Activated CD8-positive, alpha-beta memory T cell treated with anti-CD3 and anti-CD28 coated beads for 36 hours (primary cell): ENCODE results near the gene NEK8. TPM values are rescaled to one million over a fixed set of nuclear protein-coding genes. Genes with fewer than 3 reads are reported as not detected.

Experiments used
- CTCF ChIA-PET: fragments of 350-600 bp; sonication (Branson Sonifier 250); formaldehyde crosslinking; loops from one replicate; lab custom pipeline; 2021; ENCODE audit warnings: antibody characterized with exemption; lab: Charles Lee
- POLR2A ChIA-PET: fragments of 350-600 bp; sonication (Branson Sonifier 250); formaldehyde crosslinking; loops from one replicate; lab custom pipeline; 2021; ENCODE audit warnings: antibody characterized with exemption; lab: Charles Lee
- total RNA-seq, 2 experiments: library from RNA; stranded (reverse); gene quantifications; one replicate each; pipeline ENCODE4 v1.2.3, GENCODE V29; 2021

NEK8 gene
- total RNA-seq, 2 experiments from 2014 or later: 6.0 to 6.8 TPM

DNA sequence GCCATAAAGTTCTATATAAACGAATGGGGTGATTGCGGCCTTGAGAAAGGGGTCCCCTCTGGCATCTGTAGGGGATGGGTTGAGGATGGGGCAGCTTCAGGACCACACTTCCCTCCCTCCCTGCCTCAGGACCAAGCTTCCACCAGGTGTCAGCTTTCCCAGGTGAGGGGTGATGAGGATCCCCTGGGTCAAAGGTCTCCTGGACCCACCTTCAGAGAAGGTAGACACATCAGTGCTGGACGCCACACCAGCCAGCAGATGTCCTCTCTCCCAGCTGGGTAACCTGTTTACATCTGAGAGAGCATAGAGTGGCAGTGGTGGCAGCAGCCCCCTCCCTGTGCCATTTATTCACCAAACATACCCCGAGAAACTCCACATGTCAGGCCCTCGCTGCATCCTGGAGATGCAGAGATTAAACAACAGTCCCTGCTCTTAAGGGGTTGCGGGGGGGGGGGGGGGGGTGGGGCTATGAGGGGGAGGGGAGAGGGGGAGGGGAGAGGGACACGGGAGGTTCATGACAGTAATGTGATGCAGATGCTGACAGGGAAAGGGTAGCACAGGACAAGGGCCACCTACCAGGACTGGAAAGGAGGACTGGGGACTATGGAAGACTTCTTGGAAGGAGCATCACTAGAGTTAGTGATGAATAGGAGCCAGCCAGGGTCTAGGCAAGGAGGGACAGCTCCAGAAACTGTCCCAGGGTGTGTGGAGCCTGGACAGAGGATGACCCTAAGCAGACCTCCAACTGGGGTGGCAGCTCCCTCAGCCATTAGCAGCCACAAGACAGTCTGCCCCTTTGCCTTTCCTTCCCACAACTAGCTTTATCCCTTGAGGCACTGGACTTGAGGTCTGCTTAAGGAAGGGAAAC, 21.9 kb upstream of the NEK8 start:
- ChIA-PET POLR2A (no interaction called here), CTCF (no interaction called here)

DNA sequence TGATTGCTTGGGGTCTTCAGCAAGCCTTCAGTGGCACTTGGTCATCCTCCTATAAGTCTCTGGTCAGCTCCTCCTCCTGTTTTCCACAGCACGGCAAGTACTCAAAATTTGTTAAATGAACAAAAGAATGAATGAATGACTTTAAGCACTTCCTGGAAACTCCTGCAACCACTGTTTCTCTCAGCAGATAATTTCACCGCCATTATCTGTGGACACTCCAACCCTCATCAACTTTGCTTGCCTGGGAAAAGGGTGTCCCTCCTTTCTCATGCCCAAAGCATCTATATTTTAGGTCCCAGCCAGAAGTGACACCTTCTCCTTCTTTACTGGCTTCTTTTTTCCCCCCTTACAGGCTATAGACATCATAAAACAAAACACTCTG, 21.3 kb upstream of the NEK8 start:
- ChIA-PET CTCF (no interaction called here), POLR2A (no interaction called here)

DNA sequence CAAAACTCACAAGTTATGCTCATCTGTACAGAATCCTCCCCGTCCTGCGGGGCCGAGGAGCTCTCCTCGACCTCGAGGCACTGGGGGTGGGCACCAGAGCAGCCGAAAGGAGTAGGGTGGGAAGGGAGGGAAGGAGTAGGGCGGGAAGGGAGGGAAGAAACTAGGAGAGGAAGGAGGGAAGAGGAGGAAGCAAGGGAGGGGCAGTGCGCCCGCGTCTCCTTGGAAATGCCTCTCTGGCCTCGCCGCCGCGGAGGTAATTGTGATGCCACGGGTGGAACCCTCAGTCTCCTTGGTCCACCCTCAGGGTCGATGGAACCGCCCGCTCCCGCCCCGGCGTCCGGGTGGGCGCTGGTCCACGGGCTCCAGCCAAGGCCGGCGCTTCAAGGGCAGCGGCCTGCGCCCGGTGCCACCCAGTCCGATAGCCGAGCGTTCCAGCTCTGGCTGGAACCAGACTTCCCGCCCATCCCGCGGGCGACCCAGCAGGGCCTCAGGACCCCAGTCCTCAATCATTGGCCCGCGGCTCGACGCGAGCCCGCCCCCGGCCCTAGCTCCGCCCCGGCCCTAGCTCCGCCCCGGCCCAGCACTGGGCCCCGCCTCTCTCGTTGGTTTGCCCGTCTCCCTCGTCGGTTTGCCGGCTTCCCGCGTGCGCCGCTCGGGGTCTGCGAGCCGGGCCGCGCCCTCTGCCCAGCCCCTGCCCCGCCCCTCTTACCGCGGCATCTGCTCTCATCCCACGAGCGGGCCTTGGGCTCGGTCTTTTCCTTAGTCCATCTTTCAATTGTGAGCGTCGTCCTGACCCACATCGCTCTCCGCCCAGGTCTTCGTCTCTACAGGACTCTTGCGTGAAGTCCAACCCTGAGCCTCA, 17.5 kb upstream of the NEK8 start:
- ChIA-PET POLR2A (interaction anchor here (0.5 to 2.2 kb wide), 11 partner anchors 10 to 241 kb away, joined by 3 to 43 read pairs (median 5); partner anchors contain the start of genes BLTP2, RPL23A, SDF2 and SUPT6H), CTCF (interaction anchor here (1.0 to 1.9 kb wide), 5 partner anchors 9 to 67 kb away, joined by 3 to 8 read pairs (median 3); partner anchors contain the start of genes NEK8, RPL23A and TLCD1)

DNA sequence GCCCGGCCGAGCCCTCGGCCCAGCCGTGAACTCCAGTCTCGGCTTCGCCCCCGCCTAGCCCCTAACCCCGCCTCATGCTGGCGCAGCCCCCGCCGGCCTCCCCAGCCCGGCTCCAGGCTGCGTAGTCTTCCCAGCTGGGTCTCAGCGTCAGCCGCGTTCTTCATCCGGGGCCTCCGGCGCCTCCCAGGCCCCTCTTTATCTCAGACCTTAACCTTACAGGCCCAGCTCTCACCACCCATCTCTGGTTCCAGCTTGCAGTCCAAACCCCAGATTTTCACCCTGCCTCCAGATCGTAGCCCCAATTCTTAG, 16.9 kb upstream of the NEK8 start, which contains the start of gene PROCA1:
TSS of gene PROCA1 (minus strand) at position 166 of the 309 bp plus-strand sequence. CDS start 228 bp downstream, outside the sequence.
- ChIA-PET CTCF (interaction anchor here (1.0 to 1.9 kb wide), 5 partner anchors 8 to 68 kb away, joined by 3 to 8 read pairs (median 3); partner anchors contain the start of genes NEK8, RPL23A and TLCD1), POLR2A (interaction anchor here (0.5 to 2.2 kb wide), 11 partner anchors 9 to 240 kb away, joined by 3 to 43 read pairs (median 5); partner anchors contain the start of genes BLTP2, RPL23A, SDF2 and SUPT6H)

DNA sequence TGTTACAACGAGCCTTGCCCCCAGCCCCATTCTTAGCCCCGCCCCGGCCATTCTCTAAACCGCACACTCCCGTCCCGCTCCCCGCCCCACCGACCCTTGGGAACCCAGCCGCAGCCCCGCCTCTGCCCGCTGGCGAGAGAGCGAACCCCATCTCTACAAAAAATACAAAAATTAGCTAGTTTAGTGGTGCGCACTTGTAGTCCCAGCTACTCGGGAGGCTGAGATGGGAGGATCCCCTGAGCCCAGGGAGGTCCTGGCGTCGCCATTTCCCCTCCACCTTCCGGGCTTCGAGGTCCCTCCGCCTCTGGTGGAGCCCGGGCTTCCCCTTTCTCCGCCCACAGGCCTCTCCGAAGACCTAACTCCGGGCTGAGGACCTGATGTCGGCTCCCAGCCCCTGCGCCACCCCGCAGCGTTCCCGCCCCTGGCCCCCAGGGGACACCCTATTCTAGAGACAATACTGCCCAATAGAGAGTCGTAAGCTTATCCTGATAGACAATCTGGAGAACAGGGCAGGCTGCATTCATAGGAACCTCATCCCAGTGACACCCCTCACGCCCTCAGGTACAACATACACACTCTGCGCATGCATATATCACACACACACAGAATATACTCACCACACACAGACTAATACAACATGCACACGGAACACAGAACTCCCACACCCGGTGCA, 16.4 kb upstream of the NEK8 start:
- POLR2A ChIA-PET: interaction anchor here (0.6 to 2.2 kb wide), 5 partner anchors 9 to 130 kb away, joined by 3 to 43 read pairs (median 3); partner anchors contain the start of genes RPL23A, SDF2, SUPT6H and TLCD1
- CTCF ChIA-PET: interaction anchor here (1.0 to 1.9 kb wide), 3 partner anchors 8 to 68 kb away, joined by 3 to 8 read pairs (median 7); partner anchors contain the start of genes RPL23A and TLCD1

DNA sequence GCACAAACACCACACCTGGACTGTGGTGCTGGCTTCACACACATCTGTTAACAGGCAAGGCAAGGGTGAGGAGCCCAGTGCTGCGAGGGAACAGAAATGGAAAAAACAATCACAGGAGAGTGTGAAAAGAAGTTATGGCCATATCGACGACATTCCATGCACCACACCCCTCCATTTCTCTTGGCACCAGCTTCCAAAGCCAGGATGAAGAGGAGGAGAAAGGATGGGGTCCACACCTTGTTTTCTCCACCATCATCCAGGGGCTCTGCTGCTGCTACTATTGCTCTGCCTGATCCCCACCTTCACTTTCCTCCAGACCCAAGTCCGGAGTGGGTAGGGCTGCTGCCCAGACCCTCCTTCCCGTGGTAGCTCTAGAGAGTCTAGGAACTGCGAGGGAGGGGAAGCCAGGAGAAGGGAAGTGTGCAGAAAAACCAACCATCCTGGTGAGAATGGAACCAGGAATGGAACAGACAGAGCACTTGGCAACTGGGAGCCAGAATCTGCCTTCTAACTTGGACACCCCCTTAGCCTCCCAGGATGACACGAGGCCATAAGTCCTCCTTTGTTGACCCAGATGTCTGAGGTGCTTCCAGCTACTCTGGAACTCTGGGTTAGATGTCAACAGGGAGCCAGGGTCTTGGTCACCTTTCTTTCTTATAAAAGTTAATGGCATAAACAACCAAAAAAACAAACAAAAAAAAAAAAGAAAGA, 15.7 kb upstream of the NEK8 start:
- CTCF ChIA-PET: interaction anchor here (1.1 kb wide), 1 partner anchor 15 kb away, joined by 3 read pairs; no protein-coding TSS in a partner anchor
- POLR2A ChIA-PET: interaction anchor here (0.6 to 2.2 kb wide), 3 partner anchors 8 to 51 kb away, joined by 3 to 43 read pairs (median 3); partner anchors contain the start of genes RPL23A, SDF2 and SUPT6H

DNA sequence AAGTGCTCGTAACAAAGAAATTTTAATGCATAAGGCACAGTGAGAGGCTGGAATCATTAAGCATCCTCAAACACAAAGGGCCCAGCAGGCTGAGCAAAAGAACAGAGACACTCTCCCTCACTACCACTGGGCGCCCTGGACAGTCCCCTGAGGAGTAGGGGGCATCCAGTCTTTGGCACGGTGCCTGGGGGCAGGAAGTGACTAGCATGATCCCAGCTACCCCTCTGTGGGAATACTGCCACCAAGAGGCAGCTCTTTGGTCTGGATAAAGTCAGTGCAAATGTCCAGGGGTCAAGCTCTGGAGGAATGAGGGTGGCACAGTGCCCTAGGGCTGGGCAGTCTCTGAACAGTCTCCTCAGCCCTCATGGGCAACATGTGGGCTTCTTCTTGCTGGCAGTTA, 14.3 kb upstream of the NEK8 start:
- ChIA-PET CTCF (no interaction called here), POLR2A (no interaction called here)

DNA sequence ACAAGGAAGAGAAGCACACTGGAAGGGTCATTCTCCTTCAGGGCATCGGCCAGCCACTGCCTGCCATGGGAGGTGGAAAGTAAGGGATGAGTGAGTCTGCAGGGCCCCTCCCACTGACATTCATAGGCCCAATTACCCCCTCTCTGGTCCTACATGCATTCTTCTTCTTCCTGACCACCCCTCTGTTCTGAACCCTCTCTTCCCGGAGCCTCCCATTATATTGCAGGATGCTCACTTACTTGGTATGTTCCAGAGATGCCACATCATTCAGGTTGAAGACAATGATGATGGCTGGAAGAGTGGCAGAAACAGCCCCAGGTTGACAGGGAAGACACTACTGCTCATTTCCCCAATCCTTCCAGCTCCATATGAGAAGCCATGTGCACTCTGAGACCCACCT, 13.4 kb upstream of the NEK8 start:
- ChIA-PET CTCF (interaction anchor here (2.2 kb wide), 1 partner anchor 12 kb away, joined by 10 read pairs; no protein-coding TSS in a partner anchor), POLR2A (no interaction called here)

DNA sequence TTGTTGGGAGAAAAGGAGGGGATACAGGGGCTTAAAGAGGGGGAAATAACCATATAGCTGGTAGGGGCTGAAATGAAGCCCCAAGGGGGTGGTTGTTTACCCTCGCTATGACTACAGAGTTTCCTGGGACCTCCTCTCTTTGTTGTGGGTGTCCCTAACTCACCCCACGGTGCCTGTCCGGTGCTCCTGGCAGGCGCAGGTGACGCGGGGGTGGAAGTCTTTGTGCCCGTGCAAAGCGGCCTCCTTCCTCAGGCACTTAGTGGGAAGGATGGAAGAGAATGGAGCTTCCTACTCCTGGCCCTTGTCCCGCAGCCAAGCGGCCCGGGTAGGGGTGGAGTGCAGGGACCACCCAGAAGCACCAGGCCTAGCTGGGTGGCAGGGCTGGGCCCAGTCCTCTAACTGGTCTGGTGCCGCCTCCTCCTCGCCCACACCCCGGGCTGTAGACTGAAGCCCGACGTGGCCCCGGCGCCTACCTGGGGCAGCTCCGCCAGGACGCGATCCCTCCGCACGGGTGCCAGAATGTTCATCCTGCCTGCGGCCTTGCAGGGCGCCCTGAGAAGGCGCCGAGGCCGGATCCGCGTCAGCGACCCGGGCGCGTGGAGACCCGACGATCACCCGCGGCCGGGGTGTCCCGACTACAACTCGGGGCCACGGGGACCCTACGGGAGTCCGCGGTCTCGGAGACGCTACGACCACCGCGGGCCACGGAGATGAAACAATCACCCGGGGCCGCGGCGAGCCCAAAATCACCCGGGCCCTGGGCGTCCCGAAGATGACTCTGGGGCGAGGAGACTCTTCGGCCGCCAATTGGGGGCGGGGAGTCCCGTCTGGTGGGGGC, 11.6 kb upstream of the NEK8 start:
- CTCF ChIA-PET: interaction anchor here (0.5 to 2.2 kb wide), 2 partner anchors 10 to 1053 kb away, joined by 3 to 10 read pairs; no protein-coding TSS in a partner anchor
- POLR2A ChIA-PET: no interaction called here

DNA sequence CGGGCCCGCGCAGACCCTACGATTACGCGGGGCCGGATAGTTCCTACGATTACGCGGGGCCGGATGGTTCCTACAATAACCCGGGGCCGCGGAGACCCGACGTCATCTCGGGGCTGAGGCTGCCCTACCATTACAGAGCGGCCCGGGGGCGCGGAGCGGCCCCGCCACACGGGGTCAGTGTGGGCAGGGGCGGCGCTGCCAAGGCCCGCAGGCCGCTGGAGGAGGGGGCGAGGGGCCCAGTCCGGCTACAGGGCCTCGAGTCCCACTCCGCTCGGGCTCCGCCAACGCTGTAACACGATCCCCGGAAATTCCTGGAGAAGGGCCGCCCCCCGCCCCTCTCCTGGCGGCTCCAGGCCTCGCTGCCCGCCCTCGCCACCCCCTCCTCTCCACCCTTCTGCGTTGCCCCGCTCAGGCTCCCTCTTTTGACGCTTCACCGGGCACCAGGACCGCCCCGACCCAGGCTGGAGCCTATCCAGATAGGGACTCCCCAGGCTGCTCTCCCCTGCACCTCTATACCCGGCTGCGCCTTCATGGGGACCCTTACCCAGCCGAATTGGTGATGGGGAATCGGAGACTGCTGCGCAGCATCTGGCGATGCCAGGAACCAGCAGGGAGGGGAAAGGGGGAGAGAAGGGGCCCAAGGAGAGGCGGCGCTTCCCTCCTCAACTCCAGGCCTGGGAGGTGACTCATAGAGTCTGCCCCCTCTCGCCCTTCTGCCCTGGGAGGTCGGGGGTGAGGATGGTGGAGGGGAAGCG, 10.8 kb upstream of the NEK8 start, which contains the start of gene RAB34:
TSS of gene RAB34 (minus strand) at position 291 of the 755 bp plus-strand sequence. CDS start 602 bp downstream, outside the sequence.
- POLR2A ChIA-PET: no interaction called here
- CTCF ChIA-PET: no interaction called here

DNA sequence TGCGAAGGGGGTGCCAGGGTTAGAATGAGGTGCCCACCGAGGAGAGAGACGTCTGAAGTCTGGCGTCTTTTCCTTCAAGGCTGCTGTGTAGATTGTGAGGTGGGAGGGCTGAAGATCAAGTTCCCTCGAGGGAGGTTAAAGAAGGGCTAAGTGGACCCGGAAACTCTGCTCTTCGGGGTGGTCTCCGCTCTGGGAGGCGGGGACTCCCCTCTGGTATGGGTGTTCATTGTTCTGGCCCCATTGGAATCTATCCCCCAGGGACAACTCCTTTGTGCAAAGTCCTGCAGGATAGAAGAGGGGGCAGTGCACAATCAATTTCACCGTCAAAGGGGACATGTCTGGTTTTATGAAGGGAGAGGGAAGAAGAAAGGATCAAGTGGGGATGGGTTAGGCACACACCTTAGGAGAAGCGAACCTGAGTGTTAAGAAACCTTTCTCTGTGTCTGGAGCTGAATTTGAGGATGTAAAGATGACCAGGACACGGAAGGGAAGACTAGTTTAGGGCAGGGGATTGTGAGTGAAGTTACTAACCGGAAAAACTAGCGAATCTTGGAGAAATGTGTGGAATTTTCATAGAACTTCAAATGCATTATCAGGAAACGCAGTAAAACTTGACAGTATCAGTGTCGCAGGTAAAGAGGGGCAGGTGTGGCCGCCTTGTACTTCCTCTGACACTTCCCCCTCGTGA, 10.1 kb upstream of the NEK8 start:
- ChIA-PET POLR2A (no interaction called here), CTCF (interaction anchor here (1.0 to 1.5 kb wide), 2 partner anchors 10 to 231 kb away, joined by 3 to 8 read pairs; partner anchors contain the start of gene NEK8)

DNA sequence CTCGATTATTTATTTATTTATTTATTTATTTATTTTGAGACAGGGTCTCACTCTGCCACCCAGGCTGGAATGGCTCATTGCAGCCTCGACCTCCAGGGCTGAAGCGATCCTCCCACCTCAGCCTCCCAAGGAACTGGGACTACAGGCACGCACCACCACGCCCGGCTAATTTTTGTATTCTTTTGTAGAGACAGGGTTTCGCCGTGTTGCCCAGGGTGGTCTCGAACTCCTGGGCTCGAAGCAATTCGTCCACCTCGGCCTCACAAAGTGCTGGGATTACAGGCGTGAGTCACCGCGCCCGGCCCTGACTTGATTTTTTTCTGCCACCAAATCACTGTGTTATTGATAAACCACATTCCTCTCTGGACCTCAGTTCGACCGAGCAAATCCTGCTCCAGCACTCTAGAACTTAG, 9.6 kb upstream of the NEK8 start:
- ChIA-PET POLR2A (interaction anchor here (0.5 to 4.2 kb wide), 10 partner anchors 7 to 422 kb away, joined by 3 to 43 read pairs (median 8); partner anchors contain the start of genes NEK8, PHF12, PROCA1 and SDF2), CTCF (interaction anchor here (0.8 to 1.5 kb wide), 4 partner anchors 8 to 230 kb away, joined by 3 to 8 read pairs (median 6); partner anchors contain the start of genes NEK8 and PROCA1)

DNA sequence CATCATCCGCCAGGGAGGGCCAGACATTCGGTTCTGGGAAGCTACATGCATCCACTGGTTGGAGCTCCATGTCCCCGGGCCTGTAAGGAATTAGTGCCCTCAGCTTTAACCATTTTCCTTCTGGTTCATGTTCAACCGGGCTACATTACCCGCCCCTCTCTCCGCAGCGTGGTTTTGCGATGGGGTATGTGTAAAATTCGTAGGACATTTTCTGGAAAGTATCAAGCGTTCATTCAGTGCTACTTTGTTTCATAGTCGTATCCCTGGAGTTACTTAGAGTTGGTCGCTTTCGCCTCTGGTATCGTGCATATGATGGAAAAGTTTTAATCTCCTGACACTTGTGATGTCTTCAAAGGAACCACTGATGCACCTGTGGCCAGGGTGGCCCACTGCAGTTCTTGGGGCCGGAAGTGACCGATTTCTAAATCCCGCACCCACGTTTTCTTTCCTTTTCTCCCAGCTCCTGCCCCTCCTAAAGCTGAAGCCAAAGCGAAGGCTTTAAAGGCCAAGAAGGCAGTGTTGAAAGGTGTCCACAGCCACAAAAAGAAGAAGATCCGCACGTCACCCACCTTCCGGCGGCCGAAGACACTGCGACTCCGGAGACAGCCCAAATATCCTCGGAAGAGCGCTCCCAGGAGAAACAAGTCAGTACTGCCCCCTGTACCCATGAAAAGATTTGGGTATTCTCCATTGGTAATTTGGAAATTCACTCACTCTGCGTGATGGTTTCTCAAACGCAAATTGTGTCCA, 8.2 kb upstream of the NEK8 start:
- ChIA-PET CTCF (interaction anchor here (0.6 to 1.7 kb wide), 6 partner anchors 8 to 103 kb away, joined by 3 to 8 read pairs (median 3); partner anchors contain the start of genes BLTP2, NEK8 and PROCA1), POLR2A (interaction anchor here (0.8 to 4.2 kb wide), 11 partner anchors 8 to 420 kb away, joined by 3 to 43 read pairs (median 8); partner anchors contain the start of genes NEK8, PHF12, PIGS and POLDIP2)

DNA sequence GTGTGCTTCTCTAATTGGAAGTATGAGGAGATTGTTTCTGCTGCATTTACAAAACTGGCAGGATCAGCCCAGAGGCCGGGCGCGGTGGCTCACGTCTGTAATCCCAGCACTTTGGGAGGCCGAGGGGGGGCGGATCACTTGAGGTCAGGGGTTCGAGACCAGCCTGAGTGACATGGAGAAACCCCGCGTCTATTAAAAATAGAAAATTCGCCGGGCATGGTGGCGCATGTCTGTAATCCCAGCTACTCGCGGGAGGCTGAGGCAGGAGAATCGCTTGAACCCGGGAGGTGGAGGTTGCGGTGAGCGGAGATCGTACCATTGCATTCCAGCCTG, 7.6 kb upstream of the NEK8 start:
- CTCF ChIA-PET: interaction anchor here (1.0 to 1.7 kb wide), 3 partner anchors 11 to 427 kb away, joined by 3 read pairs; partner anchors contain the start of gene BLTP2
- POLR2A ChIA-PET: interaction anchor here (0.7 to 4.2 kb wide), 6 partner anchors 7 to 420 kb away, joined by 3 to 43 read pairs (median 10); partner anchors contain the start of genes NEK8 and PROCA1
